HG03175 (cell line): Measurements from ENCODE around the gene MICA.
"Not testable (repeated sequence)": the region's sequence is repeated elsewhere in the genome, so short reads cannot be mapped to it uniquely, and the experiment has no call there.

Experiments
- ATAC-seq: cut with Tn5 transposase; IDR thresholded peaks from one replicate; pipeline ENCODE4 v1.9.1; 2021; ENCODE audit warnings: mild to moderate bottlenecking, moderate library complexity; ENCODE audit not compliant: unreplicated experiment

Gene MICA

DNA sequence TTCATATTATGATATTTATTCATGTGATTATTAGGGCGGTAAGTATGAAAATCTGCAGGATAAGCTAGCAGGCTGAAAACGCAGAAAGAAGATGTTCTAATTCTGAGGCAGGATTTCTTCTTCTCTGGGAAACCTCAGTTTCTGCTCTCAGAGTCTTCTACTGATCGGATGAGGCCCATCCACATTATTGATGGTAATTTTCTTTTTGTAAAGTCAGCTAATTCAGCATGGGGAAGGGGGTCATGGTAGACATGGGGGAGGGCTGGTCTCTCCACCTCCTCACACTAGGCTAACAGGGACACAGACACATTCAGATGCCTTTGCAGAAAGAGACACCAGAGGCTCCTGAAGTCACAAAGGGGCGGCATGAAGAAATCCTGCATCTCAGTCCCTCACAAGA lies 21.7 kb upstream of the MICA start:
- no peak for ATAC-seq

DNA sequence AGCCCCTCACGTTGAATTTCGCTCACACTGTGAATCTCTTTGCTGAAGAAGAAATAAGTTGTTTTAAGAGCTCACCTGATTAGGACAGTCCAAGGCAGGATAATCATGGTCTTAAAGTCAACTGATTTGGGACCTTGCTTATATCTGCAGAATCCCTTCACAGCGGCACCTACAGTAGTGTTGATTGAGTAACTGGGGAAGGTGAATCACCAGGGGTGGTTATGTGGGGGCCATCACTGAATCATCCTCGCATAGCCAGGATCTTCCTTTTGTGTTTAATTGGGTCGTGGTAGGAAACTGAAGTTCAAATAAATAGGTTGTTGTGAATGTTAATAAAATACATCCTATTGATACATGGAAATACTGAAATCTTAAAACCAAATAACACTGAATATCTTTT lies 20.2 kb upstream of the MICA start:
- no peak for ATAC-seq

DNA sequence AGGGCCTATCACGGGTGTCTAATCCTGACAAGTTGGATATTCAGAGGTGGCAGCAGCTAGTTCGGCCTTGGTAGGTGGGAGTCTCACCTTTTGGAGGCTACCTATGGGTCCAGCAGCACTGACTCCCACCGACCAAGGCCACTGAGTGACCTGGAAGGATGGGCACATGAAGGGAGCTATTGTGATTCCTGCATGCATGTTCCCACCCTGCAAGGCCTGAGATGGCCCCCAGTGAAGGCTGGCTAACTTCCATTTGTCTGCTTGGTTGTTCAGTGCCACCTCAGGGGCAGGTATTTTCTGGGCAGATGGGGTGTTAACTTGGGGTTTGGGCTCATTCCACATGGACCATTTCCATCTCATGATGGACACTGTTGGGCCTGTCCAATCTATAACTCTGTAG lies 18.4 kb upstream of the MICA start:
- no peak for ATAC-seq

DNA sequence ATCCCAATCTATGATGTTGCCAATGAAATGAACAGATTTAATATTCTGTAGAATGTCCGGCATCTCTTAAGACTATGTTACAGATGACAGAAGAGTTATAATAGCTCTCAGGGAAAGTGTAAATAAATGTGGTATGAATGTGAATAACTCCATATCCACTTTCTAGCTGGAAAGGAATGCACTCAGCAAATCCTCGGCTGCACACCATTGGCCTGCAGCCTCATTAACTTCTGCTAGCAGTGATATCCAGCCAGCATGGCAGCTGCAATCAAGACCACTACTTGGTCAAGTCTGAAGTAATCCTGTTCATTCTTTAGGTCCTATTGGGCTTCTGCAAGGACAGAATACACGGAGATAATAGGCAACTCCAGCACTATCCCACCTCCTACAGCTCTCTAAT lies 17.3 kb upstream of the MICA start:
- no peak for ATAC-seq

DNA sequence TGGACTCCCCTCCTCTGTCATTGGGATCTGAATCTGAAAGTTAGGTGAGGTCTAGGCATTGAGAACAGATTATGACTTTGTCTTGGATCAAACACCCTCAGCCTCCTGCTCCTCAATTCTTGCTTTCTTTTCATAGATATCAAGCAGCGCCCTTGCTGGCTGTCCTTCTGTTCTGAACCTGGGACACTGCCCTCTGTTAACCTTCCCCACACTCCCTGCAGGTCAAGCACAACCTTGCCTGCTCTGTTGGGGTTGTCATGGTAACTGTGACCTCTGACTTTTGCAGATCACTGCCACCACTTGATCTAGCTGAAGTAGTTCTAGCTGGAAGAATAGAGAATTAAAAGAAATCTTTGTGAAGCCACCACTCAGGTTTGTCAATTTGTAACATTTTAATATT lies 16.4 kb upstream of the MICA start:
- ATAC-seq: no peak

DNA sequence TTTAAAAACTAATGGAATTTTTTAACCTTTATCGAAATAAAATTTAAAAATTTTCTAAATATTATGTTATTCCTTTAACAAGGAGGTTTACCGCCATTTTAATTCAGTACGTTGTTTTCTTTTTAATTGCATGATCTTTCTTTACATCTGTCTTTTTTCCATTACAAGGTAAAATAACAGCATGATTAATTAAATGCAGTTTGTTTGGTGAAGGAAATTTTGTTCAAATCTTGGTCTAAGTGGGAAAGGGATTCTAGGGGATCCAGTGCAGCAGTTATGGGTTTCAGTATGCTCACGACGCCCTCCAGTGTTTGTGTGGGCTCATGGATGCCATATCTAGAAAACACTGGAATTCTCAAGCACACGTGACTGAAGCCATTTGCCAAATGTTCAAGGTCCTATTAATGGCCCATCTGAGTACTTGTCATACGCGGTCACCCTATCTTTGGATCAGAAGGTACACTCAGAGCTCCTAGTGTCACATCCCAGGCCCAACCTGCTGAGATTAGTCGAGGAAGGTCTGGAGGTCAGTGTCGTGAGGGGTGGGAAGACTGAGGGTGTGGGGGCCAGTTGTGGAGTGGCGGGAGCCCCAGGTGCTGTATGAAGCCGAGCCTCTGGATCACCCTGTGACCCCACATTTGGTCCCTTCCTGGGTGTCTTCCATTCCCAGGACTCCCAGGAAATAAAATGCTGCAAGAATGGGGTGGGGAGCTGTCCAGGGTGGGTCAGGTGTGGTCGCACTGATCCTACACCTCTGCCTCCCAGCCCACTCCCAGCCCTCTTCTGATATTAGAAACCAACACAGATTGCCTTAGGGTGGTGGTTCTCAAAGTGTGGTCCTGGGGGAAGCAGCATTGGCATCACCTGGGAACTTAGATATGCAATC lies 14.2 kb upstream of the MICA start:
- not testable (repeated sequence) for ATAC-seq

DNA sequence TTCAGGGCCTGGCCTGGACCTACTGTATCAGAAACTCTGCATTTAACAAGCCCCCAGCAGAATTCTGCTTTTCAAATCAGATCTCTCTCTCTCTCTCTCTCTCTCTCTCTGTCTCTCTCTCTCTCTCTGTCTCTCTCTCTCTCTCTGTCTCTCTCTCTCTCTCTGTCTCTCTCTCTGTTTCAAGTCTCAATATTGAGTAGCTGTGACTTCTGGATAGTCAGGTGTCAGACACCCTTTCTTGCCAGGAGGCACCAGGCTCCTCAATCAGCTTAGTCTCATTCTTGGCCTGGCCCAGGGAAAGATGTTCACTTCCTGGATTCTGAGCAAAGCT lies 13.6 kb upstream of the MICA start:
- ATAC-seq: not testable (repeated sequence)

DNA sequence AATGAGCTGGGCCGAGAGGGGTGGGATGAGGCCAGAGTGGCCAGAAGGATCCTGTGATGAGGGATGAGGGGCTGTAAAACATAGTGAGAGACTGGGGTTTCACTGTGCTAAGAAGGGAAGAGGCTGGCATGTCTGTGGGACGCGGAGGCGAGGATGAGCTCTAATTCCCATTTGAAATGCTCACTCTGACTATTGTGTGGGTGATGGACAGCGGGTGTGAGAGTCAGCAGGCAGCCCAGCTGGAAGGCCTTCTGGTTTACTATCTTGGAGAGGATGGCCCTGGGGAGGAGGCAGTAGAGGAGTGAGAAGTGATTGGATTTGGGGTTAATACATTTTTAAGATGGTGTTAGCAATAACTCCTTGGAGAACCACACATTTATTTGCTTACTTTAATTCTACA lies 9.5 kb upstream of the MICA start:
- ATAC-seq: no peak

DNA sequence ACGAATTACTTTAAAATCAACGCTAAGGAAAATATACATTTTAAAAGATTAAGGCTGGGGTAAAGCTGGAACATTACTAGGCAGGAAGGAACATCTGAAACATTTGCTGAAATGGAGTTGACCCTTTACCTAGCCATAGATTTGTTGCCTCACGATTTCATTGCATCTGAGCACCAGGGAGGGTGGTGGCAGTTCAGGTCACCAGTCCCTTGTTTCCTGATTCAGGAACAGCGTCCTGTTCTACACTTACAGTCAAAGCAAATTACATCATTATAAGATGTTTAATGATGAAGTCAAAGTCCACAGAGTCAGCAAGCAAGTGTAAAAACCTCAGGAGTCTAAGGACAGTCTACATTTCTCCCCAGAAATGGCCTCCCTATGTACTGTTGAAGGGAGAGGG lies 9.0 kb upstream of the MICA start:
- ATAC-seq: no peak

DNA sequence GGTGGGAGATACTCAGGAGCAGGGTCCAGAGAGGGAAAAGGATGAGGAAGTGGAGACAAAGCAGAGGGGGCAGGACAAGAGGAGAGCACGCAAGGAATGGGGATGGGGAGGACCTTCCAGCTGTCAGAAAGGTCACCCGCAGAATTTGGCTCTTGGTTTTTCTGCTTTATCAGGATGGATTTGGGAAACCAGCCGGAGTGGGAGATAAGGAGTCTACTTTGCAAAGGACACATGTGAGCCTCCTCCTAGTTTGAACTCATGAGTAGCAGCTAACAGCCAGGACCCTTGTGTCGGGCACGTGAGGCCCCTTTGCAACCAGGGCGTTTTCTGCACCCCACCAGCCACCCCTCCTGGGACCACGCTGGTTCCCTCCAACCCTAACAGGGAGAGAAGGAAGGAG lies 7.6 kb upstream of the MICA start:
- no peak for ATAC-seq

DNA sequence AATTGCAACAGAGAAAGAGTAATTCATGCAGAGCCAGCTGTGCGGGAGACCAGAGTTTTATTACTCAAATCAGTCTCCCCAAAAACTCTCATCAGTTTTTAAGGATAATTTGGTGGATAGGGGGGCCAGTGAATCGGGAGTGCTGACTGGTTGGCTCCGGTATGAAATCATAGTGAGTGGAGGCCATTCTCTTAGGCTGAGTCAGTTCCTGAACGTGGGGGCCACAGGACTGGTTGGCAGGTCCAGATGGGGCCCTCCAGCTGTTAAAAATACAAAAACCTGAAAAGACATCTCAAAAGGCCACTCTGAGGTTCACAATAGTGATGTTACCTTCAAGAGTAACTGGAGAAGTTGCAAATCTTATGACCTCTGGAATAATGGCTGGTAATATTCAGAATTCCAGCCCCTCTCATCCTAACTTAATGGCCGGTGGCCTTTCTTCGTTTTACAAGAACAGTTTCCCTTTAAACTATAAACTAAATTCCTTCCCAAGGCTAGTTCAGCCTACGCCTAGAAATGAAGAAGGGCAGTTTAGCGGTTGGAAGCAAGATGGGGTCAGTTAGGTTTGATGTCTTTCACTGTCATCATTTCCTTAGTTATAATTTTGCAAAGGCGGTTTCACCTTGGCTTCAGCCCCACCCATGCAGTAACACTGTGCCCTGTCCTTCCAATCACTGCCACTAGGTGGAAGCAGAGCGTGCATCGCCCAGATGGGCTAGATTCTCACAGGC lies 6.8 kb upstream of the MICA start:
- ATAC-seq: no peak

DNA sequence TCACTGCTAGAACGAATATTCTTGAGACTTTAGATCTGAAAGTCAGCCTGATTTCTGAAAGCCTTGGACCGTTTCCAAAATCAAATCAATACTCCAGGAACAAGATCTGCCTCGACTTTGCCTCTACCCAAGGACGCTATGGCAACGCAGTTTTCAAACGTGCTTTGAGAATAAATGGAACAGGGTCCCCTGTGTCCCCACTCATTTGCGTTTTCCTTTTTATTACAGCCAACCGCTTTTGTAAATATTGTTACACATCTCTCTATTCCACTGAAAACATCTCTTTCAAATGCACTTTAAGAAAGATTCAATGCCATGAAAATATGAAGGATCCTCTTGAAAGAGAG lies 6.3 kb upstream of the MICA start:
- not testable (repeated sequence) for ATAC-seq

DNA sequence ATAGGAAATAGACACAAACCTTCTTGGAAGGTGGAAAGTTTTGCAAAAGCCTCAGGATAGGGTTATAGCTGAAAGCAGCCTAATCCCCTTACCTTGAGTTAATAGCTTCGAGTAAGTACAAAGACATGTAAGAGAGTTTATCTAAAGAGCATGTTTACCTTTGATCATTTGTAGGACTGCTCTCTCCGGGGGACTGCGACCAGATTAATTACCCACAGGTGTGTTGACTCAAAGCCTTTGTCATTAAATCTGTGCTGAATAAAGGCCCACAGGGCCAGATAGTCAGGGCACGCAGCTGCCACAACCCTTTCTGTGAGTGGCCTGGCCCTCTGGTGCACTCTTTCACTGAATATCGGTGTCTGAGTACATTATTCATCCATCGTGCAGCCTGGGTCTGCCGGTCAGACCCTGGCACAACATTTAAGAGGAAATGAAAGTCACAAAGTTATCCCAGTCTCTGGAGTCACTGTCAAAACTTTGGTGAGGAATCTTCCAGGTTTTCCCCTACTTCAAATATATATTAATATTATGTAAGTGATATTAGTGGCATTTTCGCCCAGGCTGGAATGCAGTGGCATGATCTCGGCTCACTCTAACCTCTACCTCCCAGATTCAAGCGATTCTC lies 5.4 kb upstream of the MICA start:
- ATAC-seq: no peak

DNA sequence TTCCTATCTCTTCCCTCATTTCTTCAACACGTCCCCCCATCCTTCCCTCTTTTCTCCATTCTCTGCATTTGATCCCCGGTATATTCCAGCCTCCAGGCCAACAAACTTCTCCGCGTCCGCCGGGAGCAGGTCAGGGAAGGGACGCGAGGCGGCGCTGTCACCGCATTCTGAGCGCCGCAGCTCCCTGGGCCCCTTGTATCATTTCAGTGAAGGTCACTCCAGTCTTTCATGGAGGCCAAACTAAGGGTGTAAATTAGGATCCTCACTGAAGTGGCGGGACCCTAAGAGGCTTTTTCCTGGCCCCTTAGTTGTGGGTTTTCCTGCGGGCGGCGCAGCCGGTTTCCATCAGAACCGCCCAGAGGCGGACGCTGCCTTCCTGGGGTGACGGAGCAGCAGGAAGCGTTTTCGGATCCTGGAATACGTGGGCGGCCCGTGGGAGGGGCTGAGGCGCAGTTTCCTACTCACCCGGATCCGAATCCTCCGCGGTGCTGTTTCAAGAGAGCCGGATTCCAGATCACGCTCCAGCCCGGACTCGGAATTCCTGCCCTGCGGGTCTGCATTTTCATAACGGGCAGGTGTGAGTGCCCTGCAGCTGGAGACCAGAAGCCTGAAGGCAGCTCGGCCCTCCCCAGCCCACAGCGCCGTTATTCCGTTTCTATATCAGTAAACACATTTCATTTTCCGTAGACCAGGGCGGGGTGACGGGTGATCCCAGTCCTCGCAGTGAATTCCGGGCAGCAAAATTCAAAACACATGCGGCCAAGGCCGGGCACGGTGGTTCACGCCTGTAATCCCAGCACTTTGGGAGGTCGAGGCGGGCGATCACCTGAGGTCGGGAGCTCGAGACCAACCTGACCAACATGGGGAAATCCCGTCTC lies 3.6 kb upstream of the MICA start:
- ATAC-seq: no peak

DNA sequence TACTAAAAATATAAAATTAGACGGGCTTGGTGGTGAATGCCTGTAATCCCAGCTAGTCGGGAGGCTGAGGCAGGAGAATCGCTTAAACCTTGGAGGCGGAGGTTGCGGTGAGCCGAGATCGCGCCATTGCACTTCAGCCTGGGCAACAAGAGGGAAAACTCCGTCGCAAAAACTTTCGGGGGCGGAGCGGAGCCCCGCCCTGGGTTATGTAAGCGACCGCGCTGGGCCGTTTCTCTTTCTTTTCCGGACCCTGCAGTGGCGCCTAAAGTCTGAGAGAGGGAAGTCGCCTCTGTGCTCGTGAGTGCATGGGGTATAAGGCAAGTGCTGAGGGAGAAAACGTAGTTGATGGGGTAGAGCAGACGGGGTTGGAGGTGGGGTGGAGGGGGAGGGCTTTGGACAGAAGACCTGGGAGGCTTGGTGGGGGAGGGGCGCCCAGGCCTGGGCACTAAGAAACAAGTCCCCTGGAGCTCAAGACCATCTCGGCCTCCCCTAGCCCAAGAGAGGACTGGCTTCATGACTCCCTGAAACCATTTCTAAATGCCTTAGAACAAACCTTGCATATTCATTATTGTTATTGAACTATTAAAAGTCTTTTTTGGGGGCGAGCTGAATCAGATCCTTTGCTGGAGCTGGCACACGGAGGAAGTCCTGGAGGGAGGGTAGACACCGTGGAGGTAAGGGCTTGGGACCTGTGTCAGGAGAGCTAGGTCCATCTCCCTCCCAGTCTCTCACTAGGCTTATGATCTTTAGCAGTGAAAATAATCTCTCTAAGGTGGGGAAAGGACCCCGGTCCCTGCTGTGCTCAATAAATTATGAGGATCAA lies 2.7 kb upstream of the MICA start:
- ATAC-seq: peak; percentile 35

DNA sequence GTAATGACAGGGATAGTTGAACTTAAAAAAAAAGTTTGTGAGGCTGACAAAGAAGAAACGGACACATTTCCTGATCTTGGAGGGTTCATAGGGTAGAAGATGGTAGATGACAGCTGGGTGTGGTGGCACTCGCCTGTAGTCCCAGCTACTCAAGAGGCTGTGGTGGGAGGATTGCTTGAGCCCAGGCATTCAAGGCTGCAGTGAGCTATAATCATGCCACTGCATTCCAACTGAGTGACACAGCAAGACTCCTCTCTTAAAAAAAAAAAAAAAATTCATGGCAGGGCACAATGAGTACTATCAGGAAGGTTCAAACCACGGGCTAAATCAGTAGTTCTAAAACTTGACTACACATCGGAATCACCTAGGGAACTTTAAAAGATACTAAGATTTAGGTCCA lies 2.0 kb upstream of the MICA start:
- no peak for ATAC-seq

DNA sequence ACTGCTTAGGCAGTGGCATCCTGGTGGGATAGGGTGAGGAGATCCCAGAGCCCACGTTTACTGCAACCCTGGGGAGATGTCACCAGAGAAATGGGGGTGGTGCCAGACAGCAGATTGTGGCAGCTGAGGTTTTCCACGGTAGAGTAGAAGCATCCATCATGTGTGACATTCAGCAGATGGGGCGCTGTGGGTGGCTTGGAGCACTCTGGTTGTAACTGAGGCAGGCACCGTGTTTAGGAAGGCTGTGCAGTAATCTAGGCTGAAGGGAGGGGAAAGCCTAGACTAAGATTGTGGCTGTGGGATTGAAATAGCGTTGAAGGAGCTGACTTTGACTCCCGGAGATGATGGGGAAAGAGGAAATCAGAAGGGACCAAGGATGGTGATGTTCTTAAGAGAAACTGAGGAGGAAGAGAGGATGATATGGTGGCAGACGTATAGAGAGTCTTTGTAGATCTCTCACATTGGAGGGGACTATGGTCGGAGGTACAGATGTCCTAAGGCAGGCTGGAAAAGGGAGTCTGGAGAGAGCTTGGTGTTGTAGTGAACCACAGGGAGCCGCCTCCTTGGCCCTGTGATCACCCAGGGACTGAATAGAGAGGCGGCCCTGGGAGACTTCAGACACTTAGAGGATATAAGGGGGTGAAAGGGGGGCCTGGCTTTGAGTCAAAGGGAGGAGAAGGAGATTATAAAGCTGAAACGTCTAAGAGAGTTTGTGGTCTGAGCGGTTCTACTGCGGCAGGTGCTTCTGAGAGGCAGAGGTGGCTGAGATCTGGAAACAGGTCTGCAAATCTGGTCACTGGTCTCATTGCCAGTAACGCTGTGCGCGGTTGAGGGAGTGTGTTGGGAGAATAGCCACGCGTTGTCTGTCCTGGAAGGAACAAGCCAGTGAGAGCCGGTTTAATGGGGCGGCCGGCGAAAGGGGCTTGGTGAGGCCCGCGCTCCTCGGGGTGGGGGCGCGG lies 792 bp upstream of the MICA start:
- ATAC-seq: peak; percentile 7

DNA sequence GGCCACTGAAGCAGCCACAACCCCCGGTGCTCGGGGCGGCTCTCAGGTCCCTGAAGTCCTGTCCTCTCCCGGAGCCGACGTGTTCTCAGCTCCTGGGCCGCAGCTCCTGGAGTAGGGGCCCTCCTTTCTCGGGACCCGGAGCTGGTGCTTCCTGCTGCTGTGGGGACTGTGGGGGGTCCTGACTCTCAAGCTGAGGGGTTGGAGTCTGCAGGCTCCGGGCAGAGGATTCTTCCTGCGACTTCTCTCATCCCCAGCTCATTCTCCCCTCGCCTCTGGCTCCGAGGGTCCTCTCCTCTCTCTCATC lies 618 bp downstream of the MICA start:
- not testable (repeated sequence) for ATAC-seq

DNA sequence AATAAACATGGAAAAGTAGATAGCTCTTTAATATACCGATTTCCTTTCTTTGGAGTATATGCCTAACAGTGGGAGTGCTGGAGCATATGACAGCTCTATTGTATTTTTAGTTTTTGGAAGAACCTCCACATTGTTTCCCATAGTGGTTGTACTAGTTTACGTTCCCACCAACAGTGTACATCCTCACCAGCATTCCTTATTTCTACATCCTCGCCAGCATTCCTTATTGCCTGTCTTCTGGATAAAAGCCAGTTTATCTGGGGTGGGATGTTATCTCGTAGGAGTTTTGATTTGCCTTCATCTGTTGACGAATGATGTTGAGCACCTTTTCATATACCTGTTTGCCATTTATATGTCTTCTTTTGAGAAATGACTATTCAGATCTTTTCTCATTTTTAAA lies 2.6 kb downstream of the MICA start:
- ATAC-seq: no peak
